IMR-90 (cell line): ENCODE measurements around the gene MAPK10. TPM values are rescaled to one million over a fixed set of nuclear protein-coding genes. Genes with fewer than 3 reads are reported as not detected.

Experiments
- ATAC-seq: fragments of 200-7000 bp; cut with Tn5 transposase; 2 replicates; pipeline ENCODE4 v1.9.1; 2020; ENCODE audit warnings: low read depth, mild to moderate bottlenecking, moderate library complexity
- BruUV-seq: library from RNA; stranded (reverse); fragments of 400-500 nt; replicated peaks from 2 replicates; lab custom pipeline; 2021; lab: Mats Ljungman, UMichigan
- CTCF ChIA-PET: fragments of 300-600 bp; formaldehyde crosslinking; extraction: SDS; loops from one replicate; lab custom pipeline; 2021; ENCODE audit warnings: antibody characterized with exemption; lab: Yijun Ruan, JAX
- POLR2A ChIA-PET: fragments of 300-600 bp; sonication (Branson Sonifier 250); formaldehyde crosslinking; loops from one replicate; lab custom pipeline; 2022; ENCODE audit warnings: antibody characterized with exemption; ENCODE audit not compliant: unreplicated experiment; lab: Charles Lee
- DNase-seq: peaks from one replicate; pipeline ENCODE4 v3.0.0; 2013
- H2AFZ ChIP-seq: replicated peaks from 2 replicates; pipeline ENCODE3; 2013; ENCODE audit warnings: low read length, mild to moderate bottlenecking; ENCODE audit not compliant: poor library complexity
- H2AK5ac ChIP-seq: 2 replicates; pipeline ENCODE4 v1.6.1; 2013; ENCODE audit warnings: low read depth, low read length, inconsistent platforms
- H2AK9ac ChIP-seq: replicated peaks from 2 replicates; pipeline ENCODE3; 2013; ENCODE audit warnings: mild to moderate bottlenecking, low read depth, low read length, moderate library complexity; ENCODE audit not compliant: poor library complexity
- H2BK120ac ChIP-seq: 2 replicates; pipeline ENCODE4 v1.6.1; 2013; ENCODE audit warnings: low read depth, low read length, inconsistent platforms
- H2BK15ac ChIP-seq: 3 replicates; pipeline ENCODE4 v1.6.1; 2013; ENCODE audit warnings: low read depth, low read length, inconsistent platforms
- H2BK20ac ChIP-seq: 2 replicates; pipeline ENCODE4 v1.6.1; 2013; ENCODE audit warnings: low read depth, mild to moderate bottlenecking, inconsistent platforms, low read length, moderate library complexity
- H2BK5ac ChIP-seq: 2 replicates; pipeline ENCODE4 v1.6.1; 2013; ENCODE audit warnings: mild to moderate bottlenecking, low read depth, low read length, inconsistent platforms; ENCODE audit not compliant: poor library complexity, severe bottlenecking
- H3K14ac ChIP-seq: replicated peaks from 2 replicates; pipeline ENCODE4 v1.6.1; 2013; ENCODE audit warnings: low read depth, low read length, inconsistent platforms
- H3K18ac ChIP-seq: 2 replicates; pipeline ENCODE4 v1.6.1; 2013; ENCODE audit warnings: low read depth, low read length, control low read depth
- H3K23ac ChIP-seq: 2 replicates; pipeline ENCODE4 v1.6.1; 2013; ENCODE audit warnings: low read depth, low read length, inconsistent platforms
- H3K27ac ChIP-seq: 2 replicates; pipeline ENCODE4 v1.5.1; 2013; ENCODE audit warnings: mild to moderate bottlenecking, control low read depth, low read length; ENCODE audit not compliant: insufficient read depth
- H3K27me3 ChIP-seq: 2 replicates; pipeline ENCODE4 v1.6.1; 2013; ENCODE audit warnings: low read length; ENCODE audit not compliant: control insufficient read depth, insufficient read depth
- H3K36me3 ChIP-seq: 2 replicates; pipeline ENCODE4 v1.6.1; 2013; ENCODE audit warnings: low read length, mixed read lengths; ENCODE audit not compliant: control insufficient read depth, insufficient read depth
- H3K4ac ChIP-seq: 2 replicates; pipeline ENCODE4 v1.6.1; 2013; ENCODE audit warnings: low read depth, low read length, inconsistent platforms
- H3K4me1 ChIP-seq: 2 replicates; pipeline ENCODE4 v1.6.1; 2013; ENCODE audit warnings: low read length, mixed read lengths; ENCODE audit not compliant: control insufficient read depth, insufficient read depth
- H3K4me2 ChIP-seq: 2 replicates; pipeline ENCODE4 v1.6.1; 2013; ENCODE audit warnings: low read depth, mild to moderate bottlenecking, control low read depth, low read length, moderate library complexity
- H3K4me3 ChIP-seq: 2 replicates; pipeline ENCODE4 v1.5.1; 2013; ENCODE audit warnings: low read depth, mild to moderate bottlenecking, control low read depth, low read length, moderate library complexity; ENCODE audit not compliant: insufficient read depth
- H3K56ac ChIP-seq: 2 replicates; pipeline ENCODE4 v1.6.1; 2013; ENCODE audit warnings: low read length, inconsistent platforms; ENCODE audit not compliant: insufficient read depth; ENCODE audit errors: extremely low read depth
- H3K79me1 ChIP-seq, 2 experiments: 2 replicates each; pipeline ENCODE4 v1.6.1; 2013; ENCODE audit warnings: low read length in 2 of 2, inconsistent platforms in 1 of 2, low read depth in 1 of 2
- H3K9ac ChIP-seq: 2 replicates; pipeline ENCODE4 v1.6.1; 2013; ENCODE audit warnings: low read depth, low read length, control low read depth
- H3K9me1 ChIP-seq: 2 replicates; pipeline ENCODE4 v1.6.1; 2013; ENCODE audit warnings: low read length, inconsistent platforms; ENCODE audit not compliant: insufficient read depth
- H3K9me3 ChIP-seq: 2 replicates; pipeline ENCODE4 v1.6.1; 2013; ENCODE audit warnings: low read length; ENCODE audit not compliant: control insufficient read depth, insufficient read depth
- H4K20me1 ChIP-seq: 2 replicates; pipeline ENCODE4 v1.6.1; 2013; ENCODE audit warnings: low read length, inconsistent platforms; ENCODE audit not compliant: insufficient read depth
- H4K5ac ChIP-seq: 2 replicates; pipeline ENCODE4 v1.6.1; 2013; ENCODE audit warnings: mild to moderate bottlenecking, low read depth, low read length, control low read depth
- H4K8ac ChIP-seq, 2 experiments: 2 replicates each; pipeline ENCODE4 v1.6.1; 2013; ENCODE audit warnings: low read depth in 2 of 2, low read length in 2 of 2, control low read depth in 1 of 2, inconsistent platforms in 1 of 2
- H4K91ac ChIP-seq: 2 replicates; pipeline ENCODE4 v1.6.1; 2013; ENCODE audit warnings: low read depth, low read length, inconsistent platforms; ENCODE audit not compliant: insufficient read depth
- MAFK ChIP-seq: IDR thresholded peaks from 2 replicates; pipeline ENCODE4 v1.6.1; 2012; ENCODE audit warnings: low read depth, low read length, improper control_type of control experiment
- WGBS, 2 experiments: methylation state at CpG; one replicate each; pipeline versions ENCODE4 v1.1.5 to v1.1.7; 2013; ENCODE audit warnings: missing lambda C conversion rate in 2 of 2; ENCODE audit not compliant: insufficient read length in 1 of 2; ENCODE audit errors: extremely low coverage in 2 of 2; 5-methylcytosine and 5-hydroxymethylcytosine counted together
- dilution Hi-C: fragments of 300-500 bp; cut with HindIII; formaldehyde crosslinking; loops from one replicate; pipeline ENCODE4 v1.14.3; 2018; ENCODE audit warnings: low sequenced_read_pairs; ENCODE audit not compliant: unreplicated experiment
- in situ Hi-C: fragments of 300-500 bp; cut with MboI; formaldehyde crosslinking; loops from 3 replicates; pipeline ENCODE4 v1.14.3; 2019; ENCODE audit warnings: low sequenced_read_pairs, inconsistent platforms, mixed read lengths
- intact Hi-C: fragments of 100-400 bp; cut with micrococcal nuclease; formaldehyde crosslinking; loops from 2 replicates; pipeline ENCODE4 v1.10.0; 2022
- polyA plus RNA-seq, 3 experiments: library from polyadenylated mRNA; depleted of rRNA; stranded (reverse); fragments of >200 nt; gene quantifications; 2 replicates each; pipeline ENCODE4 v1.2.3, GENCODE V29; 2012; ENCODE audit warnings: low replicate concordance in 1 of 3
- total RNA-seq: library from RNA; depleted of rRNA; stranded (reverse); fragments of >200 nt; gene quantifications from 2 replicates; pipeline ENCODE4 v1.2.3, GENCODE V29; 2012

Gene MAPK10
- total and polyA plus RNA-seq, 2 of the 4 experiments (the other 2 are of a cell fraction) = 2.8 to 6.5 TPM

DNA sequence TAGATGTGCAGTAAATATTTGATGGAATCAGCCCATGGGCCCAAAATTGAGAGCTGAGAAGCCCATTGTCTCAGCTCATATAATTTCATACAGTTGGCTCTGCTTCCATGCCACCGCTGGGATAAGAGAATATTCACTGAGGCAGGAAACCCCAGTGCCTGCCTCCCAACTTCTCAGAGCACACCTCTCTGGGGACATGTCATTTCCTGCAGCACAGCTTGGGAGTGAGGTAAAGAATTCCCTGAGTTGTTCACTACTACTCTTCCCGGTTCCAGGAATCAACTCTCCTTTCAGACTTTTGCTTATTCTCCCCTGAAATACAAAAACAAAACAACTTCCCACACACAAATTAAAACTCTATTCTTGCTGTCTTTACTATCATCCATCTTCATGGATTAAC is 389.3 kb downstream of the MAPK10 start:
- no peaks in the 10 kb centered on the region for H4K20me1 ChIP-seq
- no peak overlapping the region for H4K8ac ChIP-seq
- dilution Hi-C loops = no loop called here
- H3K4me3 ChIP-seq = no peak overlapping the region
- H3K4me1 ChIP-seq = peaks cover 6% of the 10 kb centered on the region; the same call in 1 of the 2 replicates
- H2BK15ac ChIP-seq = no peak overlapping the region
- WGBS, 2 experiments = no CpG with 5 or more reads among the region's 2 CpGs
- no peak overlapping the region for H2BK120ac ChIP-seq
- no peak overlapping the region for H3K23ac ChIP-seq
- no peak overlapping the region for H3K18ac ChIP-seq
- H3K79me1 ChIP-seq = peaks cover 8 to 19% of the 10 kb centered on the region in 2 experiments; a peak in 3 of 4 replicates
- H2BK5ac ChIP-seq = no peak overlapping the region
- H3K4me2 ChIP-seq = no peak overlapping the region
- POLR2A ChIA-PET = no interaction called here
- H3K56ac ChIP-seq = no peak overlapping the region
- BruUV-seq = no TSS peak
- no peak overlapping the region for H4K5ac ChIP-seq
- CTCF ChIA-PET = no interaction called here
- H2AFZ ChIP-seq = no peak overlapping the region
- TF ChIP-seq MAFK = no peak
- 0 out of 2 replicates have a peak overlapping the region, but pooled peaks have one; percentile 0 for H4K91ac ChIP-seq
- in situ Hi-C loops = no loop called here
- no peak overlapping the region for H3K14ac ChIP-seq
- H3K27ac ChIP-seq = no peak overlapping the region
- H3K36me3 ChIP-seq = no peaks in the 10 kb centered on the region
- no peak for DNase-seq
- ATAC-seq = no peak
- no peaks in the 10 kb centered on the region; the same call in 1 of the 2 replicates for H3K9me1 ChIP-seq
- no peak overlapping the region for H3K9ac ChIP-seq
- H2AK9ac ChIP-seq = no peak overlapping the region
- no peaks in the 10 kb centered on the region for H3K9me3 ChIP-seq
- intact Hi-C loops = no loop called here
- no peaks in the 10 kb centered on the region for H3K27me3 ChIP-seq
- no peak overlapping the region for H2AK5ac ChIP-seq
- H2BK20ac ChIP-seq = no peak overlapping the region
- no peak overlapping the region for H3K4ac ChIP-seq
